Measurements from ENCODE around the gene DPEP3.

DPEP3 gene

GRCh38 chr16:67930191-67930590 lies 50.1 kb downstream of the DPEP3 start:
- no peak for DNase-seq (ENCODE audit: low spot score)

DNA sequence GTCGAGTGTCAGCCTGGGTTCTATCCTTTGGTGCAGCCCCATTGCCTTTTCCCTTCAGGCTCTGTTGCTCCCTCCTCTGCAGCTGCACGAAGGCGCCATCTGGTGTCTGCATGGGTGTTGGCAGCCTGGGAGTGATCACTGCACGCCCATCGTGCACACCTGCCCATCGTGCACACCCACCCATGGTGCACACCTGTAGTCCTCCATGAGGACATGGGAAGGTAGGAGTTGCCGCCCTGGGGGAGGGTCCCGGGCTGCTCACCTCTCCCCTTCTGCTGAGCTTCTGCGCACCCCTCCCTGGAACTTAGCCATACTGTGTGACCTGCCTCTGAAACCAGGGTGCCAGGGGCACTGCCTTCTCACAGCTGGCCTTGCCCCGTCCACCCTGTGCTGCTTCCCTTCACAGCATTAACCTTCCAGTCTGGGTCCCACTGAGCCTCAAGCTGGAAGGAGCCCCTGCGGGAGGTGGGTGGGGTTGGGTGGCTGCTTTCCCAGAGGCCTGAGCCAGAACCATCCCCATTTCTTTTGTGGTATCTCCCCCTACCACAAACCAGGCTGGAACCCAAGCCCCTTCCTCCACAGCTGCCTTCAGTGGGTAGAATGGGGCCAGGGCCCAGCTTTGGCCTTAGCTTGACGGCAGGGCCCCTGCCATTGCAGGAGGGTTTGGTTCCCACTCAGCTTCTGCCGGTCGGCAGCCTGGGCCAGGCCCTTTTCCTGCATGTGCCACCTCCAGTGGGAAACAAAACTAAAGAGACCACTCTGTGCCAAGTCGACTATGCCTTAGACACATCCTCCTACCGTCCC lies 51.5 kb downstream of the DPEP3 start:
- DNase-seq (ENCODE audit: low spot score), result peak; percentile 80

DNA sequence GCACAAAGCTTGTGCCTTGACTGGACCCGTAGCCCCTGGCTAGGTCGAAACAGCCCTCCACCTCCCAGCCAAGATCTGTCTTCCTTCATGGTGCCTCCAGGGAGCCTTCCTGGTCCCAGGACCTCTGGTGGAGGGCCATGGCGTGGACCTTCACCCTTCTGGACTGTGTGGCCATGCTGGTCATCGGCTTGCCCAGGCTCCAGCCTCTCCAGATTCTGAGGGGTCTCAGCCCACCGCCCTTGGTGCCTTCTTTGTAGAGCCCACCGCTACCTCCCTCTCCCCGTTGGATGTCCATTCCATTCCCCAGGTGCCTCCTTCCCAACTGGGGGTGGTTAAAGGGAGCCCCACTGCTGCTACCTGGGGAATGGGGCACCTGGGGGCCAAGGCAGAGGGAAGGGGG lies 52.2 kb downstream of the DPEP3 start:
- DNase-seq (ENCODE audit: low spot score), result no peak

GRCh38 chr16:67927131-67927941 lies 53.0 kb downstream of the DPEP3 start:
- no peak for DNase-seq (ENCODE audit: low spot score)

GRCh38 chr16:67926181-67926750 lies 54.0 kb downstream of the DPEP3 start:
- DNase-seq (ENCODE audit: low spot score), result no peak

All from hematopoietic multipotent progenitor cell treated with erythropoietin and hydrocortisone succinate and interleukin-3 and kit ligand, for 15 days (in vitro differentiated cells).